HG03060 (cell line): ENCODE measurements around the gene GDAP1L1.

Experiments used
- ATAC-seq: cut with Tn5 transposase; IDR thresholded peaks from one replicate; pipeline ENCODE4 v1.9.1; 2021; ENCODE audit warnings: low read depth, moderate number of reproducible peaks; ENCODE audit not compliant: unreplicated experiment

Gene GDAP1L1

DNA sequence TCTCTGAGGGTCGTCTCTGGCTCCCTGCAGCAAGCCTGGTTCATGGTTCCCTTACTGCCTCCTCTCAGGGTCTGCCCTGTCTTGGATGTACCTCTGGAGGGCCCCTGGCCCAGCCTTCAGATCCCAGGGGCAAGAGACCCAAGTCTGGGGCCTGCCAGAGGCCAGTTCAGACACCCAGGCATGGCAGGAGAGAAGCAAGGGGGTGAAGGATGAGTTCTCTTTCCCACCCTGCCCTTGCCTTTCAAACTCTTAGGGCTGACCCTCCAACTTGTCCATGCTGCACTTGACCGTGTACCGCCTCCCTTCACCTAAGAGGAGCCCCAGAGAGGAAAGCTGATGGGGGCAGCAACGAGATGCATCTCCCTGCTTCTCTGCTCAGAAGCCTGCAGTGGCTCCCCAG, 4.2 kb downstream of the GDAP1L1 start:
- ATAC-seq = no peak

DNA sequence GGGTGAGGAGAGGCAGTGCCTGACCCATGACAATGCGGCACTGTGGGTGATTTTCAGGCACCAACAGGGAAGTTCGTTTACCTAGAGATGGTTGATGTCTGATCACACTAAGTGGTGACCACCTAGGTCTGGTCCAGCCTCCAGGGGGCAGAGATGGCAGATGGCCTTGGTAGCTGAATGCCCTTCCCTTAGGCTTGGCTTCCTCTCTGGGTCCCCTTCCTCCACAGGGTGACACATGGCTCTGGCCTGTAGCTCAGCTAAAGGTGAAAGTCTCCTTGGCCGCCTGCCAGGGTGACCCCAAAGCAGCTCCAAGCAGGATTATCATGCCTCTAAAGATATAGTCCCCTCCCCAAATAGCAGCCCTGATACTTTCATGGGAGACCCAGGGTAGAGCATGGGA, 6.4 kb downstream of the GDAP1L1 start:
- ATAC-seq = no peak

DNA sequence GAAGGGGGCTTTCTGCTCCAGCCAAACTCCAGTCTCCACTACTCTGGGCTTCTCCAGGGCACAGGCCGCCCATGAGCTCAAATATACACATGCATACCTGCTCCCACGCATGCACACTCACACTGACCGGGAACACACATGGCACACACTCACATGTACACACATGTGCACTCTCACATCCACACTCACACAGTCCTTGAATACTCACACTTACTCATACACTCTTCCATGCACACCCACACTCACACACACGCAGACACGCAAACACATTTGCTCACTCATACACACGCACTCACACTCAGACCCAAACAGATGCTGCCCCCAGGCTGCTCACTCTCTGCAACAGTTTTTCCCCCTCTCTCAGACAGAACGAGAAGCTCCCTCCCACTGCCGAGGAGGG, 7.0 kb downstream of the GDAP1L1 start:
- ATAC-seq = no peak

DNA sequence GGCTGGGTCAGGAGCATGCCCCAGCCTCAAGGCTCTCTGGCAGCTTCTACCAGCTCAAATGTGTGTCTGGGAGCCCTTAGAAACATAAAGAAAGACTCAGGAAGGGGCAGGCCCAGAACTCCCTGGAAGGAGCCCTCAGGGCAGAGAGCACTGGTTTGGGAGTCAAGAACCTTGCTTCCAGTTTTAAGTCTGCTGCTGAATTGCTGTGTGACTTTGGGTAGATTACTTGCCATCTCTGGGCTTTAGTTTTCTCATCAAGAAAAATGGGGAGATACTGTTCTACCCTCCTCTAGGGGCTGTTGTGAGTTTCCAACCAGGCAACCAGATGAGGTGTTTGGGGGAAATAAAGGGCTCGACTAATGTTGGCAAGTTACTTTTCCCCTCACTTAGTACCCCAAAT, 8.8 kb downstream of the GDAP1L1 start:
- ATAC-seq = no peak

DNA sequence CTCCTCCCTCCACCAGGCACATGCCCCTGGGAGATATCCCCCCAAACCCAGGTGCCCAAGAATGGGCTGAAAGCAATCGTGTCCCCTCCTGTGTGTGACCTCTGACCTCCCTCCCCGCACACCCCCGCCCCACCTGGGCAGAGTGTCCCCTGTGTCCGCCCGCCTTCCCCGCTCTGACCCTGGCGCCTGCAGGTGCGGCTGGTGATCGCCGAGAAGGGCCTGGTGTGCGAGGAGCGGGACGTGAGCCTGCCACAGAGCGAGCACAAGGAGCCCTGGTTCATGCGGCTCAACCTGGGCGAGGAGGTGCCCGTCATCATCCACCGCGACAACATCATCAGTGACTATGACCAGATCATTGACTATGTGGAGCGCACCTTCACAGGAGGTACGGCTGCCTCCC, 9.9 kb downstream of the GDAP1L1 start:
- no peak for ATAC-seq

DNA sequence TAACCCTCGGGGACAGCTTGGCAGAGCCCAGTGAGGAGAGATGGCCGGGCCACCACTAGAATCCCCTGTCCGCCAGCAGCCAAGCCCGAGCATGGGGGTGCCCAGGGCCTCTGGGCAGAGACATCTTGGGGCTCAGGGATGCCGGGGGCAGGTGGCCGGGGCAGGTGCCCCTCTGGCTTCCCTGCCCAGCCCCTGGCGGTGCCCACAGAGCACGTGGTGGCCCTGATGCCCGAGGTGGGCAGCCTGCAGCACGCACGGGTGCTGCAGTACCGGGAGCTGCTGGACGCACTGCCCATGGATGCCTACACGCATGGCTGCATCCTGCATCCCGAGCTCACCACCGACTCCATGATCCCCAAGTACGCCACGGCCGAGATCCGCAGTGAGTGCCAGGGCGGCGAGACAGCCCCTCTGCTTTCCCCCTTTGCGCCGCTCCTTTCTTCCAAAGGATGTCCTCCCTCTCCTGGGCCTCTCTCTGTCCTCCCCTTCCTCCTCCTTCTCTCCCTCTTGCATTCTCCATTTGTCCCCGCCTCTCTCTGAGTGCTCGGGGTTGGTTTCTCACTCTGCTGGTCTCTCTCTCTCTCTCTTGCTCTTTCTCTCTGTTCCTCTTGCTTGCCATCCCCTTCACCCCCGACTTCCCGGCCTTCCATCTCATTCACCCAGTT, 11.2 kb downstream of the GDAP1L1 start:
- no peak for ATAC-seq

DNA sequence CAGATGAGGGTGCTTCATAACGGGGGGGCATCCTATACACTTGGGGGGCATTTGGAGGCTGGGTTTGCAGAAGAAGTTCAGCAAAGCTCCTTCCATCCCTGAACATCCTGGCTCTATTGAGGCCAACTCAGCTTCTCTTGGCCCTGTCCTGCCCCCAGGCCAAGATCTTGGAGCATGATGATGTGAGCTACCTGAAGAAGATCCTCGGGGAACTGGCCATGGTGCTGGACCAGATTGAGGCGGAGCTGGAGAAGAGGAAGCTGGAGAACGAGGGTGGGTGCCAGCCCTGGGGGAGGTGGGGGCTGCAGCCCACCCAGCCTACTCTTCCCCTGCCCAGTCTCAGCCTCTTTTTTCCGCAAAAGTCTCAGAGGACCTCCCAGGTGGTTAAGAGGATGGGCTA, 17.2 kb downstream of the GDAP1L1 start:
- ATAC-seq = no peak

DNA sequence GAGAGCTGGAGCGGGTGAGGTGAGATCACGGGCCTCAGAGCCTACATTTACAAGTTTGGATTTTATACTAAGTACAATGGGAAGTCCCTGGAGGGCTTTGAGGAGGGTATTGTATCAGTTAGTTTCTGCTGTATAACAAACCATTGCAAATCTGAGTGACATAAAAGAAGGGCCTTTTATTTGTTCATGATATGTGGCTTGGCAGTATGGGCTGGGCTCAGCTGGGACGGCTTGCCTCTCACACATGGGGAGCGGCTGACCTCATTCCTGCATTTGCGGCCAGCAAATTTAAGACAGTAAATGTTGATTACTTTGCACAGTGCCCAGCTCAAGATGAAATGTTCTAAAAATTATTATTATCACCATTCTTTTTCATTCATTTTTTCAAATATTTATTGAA, 21.7 kb downstream of the GDAP1L1 start:
- no peak for ATAC-seq

DNA sequence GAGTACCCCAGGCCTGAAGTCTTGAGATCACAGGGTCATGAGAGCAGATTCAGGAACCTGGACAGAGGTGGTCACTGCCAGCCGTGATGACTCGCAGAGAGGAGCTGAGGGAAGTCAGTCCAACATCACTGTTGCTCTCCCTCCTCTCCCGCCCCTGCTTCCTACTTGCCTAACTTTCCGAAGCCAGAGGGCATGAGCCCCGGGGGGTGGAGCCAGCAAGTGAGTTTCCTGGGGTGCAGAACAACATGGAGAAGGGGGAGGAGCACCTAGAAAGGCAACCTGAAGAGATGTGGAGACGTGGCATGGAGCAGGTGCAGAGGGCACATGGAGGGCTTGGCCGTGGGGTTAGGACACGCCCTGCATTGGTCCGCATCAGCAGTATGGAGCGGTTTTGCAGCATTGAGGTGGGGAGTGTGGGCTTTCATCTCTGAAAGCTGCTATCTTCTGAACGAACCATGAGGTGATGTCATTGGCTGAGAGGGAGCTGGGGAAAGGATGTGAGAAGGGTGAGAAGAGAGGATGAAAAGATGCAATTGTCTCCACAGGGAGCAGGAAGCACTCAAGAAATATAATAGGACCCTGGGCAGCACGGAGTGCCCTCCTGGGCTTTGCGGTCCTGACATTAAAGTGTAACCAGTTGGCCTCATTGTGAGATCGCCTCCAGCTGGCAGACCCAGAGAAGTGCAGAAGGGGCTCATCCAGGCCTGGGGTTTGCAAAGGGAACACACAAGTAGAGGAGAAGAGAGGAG, 25.0 kb downstream of the GDAP1L1 start:
- ATAC-seq = no peak

DNA sequence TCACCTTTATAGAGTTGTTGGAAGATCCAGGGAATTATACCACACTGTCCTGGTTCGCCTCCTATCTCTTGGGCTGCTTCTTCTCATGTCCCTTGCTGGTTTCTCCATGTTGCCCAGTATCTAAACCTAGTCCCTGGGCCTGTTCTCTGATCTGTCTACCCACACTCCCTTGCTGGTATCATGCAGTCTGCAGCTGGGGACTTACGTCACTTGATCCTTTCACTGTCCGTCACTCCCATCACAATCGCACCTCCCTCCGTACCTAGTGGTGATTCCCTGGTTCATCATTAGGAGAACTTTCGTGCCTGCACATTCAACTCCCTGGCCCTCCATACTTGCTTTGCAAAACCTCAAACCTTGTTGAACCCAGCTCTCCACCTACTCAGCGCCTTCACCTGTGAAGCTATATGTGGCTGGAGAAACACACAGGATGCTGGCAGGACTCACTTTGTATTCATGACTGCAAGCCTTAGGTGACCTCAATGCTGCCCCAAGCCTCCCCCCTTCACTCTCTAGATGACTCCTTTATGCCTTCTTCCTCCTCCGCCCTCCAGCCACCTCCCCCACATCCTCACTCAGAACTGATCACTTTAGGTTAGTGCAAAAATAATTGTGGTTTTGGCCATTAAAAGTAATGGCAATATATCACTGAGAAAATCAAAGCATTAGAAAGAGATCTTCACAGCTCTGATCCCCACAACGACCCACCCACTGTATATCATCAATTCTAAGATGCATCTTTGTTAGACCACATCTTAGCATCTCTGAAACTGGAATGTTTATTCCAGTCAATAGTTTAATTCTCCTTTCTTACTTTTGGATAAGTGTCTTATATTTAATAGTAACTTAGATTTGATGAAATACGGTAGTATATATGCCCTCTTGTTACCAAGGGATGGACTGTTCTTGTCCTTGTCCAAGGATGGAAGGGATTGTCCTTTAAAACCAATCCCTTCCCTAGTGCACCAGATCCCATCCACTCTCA, 26.4 kb downstream of the GDAP1L1 start:
- no peak for ATAC-seq

DNA sequence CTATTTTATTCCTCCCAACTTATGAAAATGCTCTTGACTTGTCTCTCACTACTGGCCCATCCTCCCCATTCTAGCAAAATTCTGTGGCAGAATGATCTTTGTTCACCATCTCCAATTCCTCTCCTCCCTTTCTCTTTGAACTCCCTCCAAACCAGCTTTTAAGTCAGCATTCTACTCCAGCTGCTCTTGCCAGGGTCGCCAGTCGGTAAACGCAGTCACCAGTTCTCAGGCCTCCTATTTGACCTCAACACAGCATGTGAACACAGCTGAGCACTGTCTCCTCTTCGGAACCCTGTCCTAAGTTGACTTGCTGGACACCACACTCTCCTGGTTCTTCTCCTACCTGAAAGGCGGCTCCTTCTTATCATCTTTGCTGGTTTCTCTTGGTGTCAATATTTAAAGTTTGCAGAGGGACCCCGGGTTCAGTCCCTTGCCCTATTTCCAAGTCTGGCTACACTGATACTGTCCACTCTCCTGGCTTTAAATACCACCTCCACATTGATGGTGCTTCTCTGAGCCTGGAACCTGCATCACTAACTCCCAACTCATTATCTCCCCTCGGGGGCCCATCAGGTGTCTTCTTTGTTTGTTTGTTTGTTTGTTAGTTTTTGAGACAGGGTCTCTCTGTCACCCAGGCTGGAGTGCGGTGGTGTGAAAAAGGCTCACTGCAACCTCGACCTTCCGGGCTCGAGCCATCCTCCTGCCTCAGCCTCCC, 27.4 kb downstream of the GDAP1L1 start:
- no peak for ATAC-seq

DNA sequence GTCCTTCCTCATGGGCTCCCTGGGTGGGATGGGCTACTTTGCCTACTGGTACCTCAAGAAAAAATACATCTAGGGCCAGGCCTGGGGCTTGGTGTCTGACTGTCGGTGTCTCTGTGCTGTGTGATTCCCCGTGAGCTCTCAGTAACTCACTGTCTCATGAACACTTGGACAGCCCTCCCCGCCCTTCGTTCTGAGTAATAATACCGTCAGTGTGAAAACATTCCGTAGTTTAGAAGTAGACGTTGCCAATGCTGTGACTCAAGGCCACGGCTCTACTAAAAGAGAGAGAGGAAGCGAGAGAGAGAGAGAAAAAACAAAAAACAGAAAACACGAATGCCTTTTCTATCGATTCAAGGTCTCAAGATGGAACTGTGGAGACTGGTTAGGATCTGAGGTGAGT, 32.1 kb downstream of the GDAP1L1 start:
- ATAC-seq = no peak

DNA sequence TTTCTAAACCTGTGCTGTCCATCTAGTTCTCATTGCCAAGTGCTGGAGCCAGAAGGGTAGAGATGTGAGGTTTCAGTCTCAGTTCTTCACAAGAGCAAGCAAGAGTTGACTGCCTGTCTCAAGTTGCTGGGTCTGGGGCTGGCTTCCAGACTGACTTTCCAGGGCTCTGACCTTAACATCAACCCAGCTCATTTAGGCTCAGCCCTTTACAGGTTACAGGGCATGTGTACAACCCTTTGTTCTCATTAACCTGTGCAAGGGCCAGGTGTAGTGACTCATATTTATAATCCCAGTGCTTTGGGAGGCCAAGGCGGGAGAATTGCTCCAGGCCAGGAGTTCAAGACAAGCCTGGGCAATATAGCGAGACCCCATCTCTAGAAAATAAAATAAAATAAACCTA, 33.3 kb downstream of the GDAP1L1 start:
- no peak for ATAC-seq

DNA sequence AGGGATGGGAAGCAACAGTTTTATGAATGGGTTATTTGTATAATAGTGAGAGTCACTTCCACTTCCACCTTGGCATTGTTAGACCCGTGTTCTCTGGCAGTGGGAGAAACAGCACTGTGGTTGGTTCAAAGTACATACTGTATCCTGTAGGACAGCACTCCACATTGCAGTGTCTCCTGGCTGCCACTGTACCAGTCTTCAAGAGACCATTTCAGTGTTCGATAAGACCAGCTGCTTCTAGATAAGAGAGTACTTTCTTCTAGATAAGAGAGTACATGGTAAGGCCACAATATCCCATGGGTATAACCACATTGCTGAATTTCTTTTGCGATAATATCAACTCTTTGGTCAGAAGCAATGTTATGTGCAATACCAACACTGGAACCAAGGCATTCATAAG, 35.1 kb downstream of the GDAP1L1 start:
- no peak for ATAC-seq

DNA sequence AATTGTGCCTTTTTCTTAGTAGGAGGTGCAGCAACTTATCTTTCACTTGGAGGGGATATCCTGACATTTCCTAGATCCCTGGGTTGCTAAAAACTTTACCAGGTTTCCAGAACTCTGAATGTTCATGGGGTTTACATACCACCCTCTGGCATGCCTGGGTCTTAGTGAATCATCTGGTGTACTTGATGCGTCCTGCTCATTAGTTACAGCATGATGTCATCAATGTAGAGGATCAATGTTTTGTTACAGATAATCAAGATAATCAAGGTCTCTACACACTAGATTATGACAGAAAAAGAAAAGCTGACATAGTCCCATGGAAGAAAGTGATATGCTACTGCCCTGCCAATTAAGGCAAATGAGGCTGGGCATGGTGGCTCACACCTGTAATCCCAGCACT, 36.9 kb downstream of the GDAP1L1 start:
- no peak for ATAC-seq

DNA sequence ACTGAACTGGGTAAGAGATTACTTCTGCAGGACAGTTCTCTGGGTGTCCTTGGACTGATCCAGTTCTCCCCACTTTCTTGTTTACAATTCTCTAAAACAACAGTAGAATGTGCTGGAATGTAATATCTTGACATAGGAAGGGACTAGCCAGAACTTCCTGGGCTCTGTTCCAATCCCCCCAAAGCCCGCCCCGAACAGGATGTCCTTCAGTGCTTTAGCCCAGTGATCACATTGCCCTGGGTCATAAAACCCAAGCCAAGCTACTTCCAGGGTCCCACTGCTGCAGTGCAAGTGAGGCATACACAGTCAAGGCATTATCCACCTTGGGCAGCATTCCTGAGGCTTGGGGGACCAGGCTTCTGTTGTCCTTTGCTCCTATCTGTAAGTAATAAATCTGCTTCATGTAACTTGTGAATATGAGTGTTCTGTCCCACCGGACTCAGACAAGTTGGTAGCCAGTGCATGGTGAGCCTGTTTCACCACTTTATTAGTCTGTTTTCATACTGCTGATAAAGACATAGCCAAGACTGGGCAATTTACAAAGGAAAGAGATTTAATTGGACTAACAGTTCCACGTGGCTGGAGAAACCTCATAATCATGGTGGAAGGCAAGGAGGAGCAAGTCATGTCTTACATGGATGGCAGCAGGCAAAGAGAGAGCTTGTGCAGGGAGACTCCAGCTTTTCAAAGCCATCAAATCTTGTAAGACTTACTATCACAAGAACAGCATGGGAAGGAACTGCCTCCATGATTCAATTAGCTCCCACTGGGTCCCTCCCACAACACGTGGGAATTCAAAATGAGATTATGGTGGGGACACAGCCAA, 40.4 kb downstream of the GDAP1L1 start:
- no peak for ATAC-seq

DNA sequence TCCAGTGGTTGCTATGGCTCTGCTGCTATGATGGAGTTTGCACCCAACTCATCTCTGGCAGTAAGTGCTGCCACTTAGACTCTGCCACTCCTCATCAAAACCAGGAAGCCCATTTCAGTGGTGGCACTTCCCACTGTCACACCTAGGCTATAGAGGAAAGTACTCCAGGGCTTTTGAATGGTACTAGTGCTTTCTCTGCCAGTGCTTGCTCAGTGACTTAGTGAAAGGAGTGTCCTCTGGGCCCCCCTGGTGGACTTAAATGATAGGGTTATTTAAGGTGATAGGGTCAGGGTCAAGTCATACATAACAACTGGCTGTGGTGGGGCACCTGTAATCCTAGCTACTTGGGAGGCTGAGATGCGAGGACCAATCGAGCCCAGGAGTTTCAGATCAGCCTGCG, 41.1 kb downstream of the GDAP1L1 start:
- ATAC-seq = no peak

DNA sequence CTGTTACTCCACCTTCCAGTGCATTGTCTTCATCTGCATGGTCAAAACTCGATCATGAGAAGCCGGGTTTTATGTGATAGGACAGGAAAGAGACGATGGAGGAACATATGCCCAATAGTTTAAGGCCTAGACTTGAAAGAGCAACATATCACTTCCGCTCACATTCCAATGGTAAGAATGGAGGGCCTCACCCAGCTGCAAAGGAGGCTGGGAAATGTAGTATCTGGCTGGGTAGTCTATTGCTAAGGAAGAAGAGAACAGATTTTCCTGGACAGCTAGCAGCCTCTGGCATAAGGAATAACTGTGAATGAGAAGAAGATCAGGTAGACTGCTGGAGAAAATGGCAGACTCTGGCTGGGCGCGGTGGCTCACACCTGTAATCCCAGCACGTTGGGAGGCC, 44.6 kb downstream of the GDAP1L1 start:
- ATAC-seq = no peak

DNA sequence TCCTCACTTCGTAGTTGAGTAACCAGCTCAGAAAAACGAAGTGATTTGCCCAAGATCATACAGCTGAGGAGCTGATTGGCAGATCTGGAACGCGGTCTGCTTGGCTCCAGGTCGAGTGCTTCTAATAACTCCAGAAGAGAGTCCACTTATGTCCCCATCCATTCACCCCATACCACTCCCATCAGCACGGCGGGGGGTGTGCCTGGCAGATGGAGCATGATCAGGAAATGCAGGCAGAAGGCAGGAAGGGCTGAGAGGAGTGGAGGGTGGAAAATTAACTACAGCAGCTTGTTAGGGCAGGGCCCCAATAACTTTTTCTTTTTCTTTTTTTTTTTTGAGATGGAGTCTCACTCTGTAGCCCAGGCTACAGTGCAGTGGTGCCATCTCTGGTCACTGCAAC, 48.9 kb downstream of the GDAP1L1 start:
- ATAC-seq = no peak

DNA sequence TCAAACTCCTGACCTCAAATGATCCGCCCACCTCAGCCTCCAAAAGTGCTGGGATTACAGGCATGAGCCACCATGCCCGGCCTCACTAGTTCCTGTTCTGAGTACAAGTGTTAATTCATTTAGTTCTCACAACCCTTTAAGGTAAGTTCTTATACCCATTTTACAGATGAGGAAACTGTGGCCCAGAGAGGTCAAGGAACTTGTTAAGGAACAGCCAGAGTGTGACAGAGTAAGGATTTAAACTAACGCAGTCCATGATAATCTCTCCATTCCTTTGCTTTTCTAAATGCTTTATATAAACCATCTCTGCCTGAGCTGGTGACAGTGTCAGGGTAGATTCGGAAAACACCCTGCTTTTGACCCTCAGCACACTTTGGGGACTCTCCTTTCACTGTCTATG, 50.6 kb downstream of the GDAP1L1 start:
- ATAC-seq = no peak
